ENCODE data around the gene NRXN3. TPM values are rescaled to one million over a fixed set of nuclear protein-coding genes. Genes with fewer than 3 reads are reported as not detected.

Gene NRXN3
- polyA plus RNA-seq, 1 of the 3 experiments (the other 2 are of a cell fraction), result 1.6 TPM

DNA sequence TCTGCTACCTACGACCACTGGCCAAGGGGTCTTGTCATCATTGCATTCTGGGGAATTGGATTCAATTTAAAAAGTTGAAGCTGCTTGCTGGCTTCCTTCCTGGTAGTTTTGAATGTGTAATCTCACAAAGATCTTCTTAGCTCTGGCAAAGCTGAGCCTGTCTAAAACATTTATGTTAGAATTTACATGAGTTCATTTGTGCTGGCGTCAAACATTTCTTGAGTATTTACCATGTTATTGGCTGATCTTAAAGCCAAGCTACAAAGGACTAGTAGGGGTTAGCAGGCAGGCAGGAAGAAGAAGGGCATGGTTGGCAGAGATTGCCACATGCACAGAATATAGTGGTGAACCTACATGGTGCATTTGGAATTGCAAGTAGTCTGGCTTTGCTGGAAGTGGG is 1596.3 kb downstream of the NRXN3 start:
- H4K20me1 ChIP-seq (ENCODE audit: insufficient read depth), result no peaks in the 10 kb centered on the region
- H3K9me2 ChIP-seq, result no peaks in the 10 kb centered on the region
- ChIA-PET CTCF (no interaction called here), POLR2A (no interaction called here)
- 47% methylated on average over 2 of the region's 2 CpGs for WGBS (ENCODE audit: low lambda C conversion rate)
- TF ChIP-seq MXI1 (IDR thresholded peaks at IDR 0.05; ENCODE audit: low read depth, low read length), result no peak
- TF ChIP-seq, protein P1, sequence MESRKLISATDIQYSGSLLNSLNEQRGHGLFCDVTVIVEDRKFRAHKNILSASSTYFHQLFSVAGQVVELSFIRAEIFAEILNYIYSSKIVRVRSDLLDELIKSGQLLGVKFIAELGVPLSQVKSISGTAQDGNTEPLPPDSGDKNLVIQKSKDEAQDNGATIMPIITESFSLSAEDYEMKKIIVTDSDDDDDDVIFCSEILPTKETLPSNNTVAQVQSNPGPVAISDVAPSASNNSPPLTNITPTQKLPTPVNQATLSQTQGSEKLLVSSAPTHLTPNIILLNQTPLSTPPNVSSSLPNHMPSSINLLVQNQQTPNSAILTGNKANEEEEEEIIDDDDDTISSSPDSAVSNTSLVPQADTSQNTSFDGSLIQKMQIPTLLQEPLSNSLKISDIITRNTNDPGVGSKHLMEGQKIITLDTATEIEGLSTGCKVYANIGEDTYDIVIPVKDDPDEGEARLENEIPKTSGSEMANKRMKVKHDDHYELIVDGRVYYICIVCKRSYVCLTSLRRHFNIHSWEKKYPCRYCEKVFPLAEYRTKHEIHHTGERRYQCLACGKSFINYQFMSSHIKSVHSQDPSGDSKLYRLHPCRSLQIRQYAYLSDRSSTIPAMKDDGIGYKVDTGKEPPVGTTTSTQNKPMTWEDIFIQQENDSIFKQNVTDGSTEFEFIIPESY (IDR thresholded peaks at IDR 0.05; ENCODE audit: borderline replicate concordance, low read depth), result no peak
- TF ChIP-seq SIN3A (IDR thresholded peaks at IDR 0.05; ENCODE audit: borderline replicate concordance, low read depth, low read length), result no peak
- TF ChIP-seq GABPA (IDR thresholded peaks at IDR 0.05; ENCODE audit: low read depth), result no peak
- TF ChIP-seq, protein P2, sequence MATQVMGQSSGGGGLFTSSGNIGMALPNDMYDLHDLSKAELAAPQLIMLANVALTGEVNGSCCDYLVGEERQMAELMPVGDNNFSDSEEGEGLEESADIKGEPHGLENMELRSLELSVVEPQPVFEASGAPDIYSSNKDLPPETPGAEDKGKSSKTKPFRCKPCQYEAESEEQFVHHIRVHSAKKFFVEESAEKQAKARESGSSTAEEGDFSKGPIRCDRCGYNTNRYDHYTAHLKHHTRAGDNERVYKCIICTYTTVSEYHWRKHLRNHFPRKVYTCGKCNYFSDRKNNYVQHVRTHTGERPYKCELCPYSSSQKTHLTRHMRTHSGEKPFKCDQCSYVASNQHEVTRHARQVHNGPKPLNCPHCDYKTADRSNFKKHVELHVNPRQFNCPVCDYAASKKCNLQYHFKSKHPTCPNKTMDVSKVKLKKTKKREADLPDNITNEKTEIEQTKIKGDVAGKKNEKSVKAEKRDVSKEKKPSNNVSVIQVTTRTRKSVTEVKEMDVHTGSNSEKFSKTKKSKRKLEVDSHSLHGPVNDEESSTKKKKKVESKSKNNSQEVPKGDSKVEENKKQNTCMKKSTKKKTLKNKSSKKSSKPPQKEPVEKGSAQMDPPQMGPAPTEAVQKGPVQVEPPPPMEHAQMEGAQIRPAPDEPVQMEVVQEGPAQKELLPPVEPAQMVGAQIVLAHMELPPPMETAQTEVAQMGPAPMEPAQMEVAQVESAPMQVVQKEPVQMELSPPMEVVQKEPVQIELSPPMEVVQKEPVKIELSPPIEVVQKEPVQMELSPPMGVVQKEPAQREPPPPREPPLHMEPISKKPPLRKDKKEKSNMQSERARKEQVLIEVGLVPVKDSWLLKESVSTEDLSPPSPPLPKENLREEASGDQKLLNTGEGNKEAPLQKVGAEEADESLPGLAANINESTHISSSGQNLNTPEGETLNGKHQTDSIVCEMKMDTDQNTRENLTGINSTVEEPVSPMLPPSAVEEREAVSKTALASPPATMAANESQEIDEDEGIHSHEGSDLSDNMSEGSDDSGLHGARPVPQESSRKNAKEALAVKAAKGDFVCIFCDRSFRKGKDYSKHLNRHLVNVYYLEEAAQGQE (IDR thresholded peaks at IDR 0.05; ENCODE audit: low read depth, low read length), result no peak
- TF ChIP-seq FOXJ3 (CRISPR knock-in tag; IDR thresholded peaks at IDR 0.05), result no peak
- no peak for TF ChIP-seq POLR2AphosphoS5 (IDR thresholded peaks at IDR 0.05; ENCODE audit: low read depth, low read length)
- TF ChIP-seq EP300 (IDR thresholded peaks at IDR 0.05; ENCODE audit: borderline replicate concordance in 1 of 2, low read depth in 1 of 2, low read length in 1 of 2), result no peak
- TF ChIP-seq JUND (IDR thresholded peaks at IDR 0.05), result no peak
- TF ChIP-seq GATA2 (CRISPR knock-in tag; IDR thresholded peaks at IDR 0.05), result no peak
- TF ChIP-seq RXRA (IDR thresholded peaks at IDR 0.05; ENCODE audit: borderline replicate concordance, low read depth), result no peak
- TF ChIP-seq, protein P3, sequence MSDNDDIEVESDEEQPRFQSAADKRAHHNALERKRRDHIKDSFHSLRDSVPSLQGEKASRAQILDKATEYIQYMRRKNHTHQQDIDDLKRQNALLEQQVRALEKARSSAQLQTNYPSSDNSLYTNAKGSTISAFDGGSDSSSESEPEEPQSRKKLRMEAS (IDR thresholded peaks at IDR 0.05; ENCODE audit: low read depth), result no peak
- no peak for TF ChIP-seq TEAD4 (IDR thresholded peaks at IDR 0.05; ENCODE audit: borderline replicate concordance, insufficient read depth)
- no peak for TF ChIP-seq MEF2A (IDR thresholded peaks at IDR 0.05; ENCODE audit: borderline replicate concordance, low read depth)
- H3K9me3 ChIP-seq, result no peaks in the 10 kb centered on the region
- H3K4me1 ChIP-seq (ENCODE audit: control insufficient read depth in 1 of 2, insufficient read depth in 2 of 2, low read depth in 1 of 2, low read length in 1 of 2), result no peaks in the 10 kb centered on the region
- H3K36me3 ChIP-seq (replicated peaks in 1 of 2; ENCODE audit: control insufficient read depth in 1 of 2, insufficient read depth in 2 of 2, low read length in 1 of 2), result no peaks in the 10 kb centered on the region
- DNase-seq, result no peak
- no peak overlapping the region for H3K9ac ChIP-seq
- no peak overlapping the region for H3K4me2 ChIP-seq
- no peak overlapping the region for H2AFZ ChIP-seq (ENCODE audit: low read depth)
- no peaks in the 10 kb centered on the region for H3F3A ChIP-seq (replicated peaks; ENCODE audit: insufficient read depth)
- H3K79me2 ChIP-seq (ENCODE audit: insufficient read depth), result no peaks in the 10 kb centered on the region
- H3K4me3 ChIP-seq (ENCODE audit: low read depth in 2 of 2, low read length in 1 of 2), result no peak overlapping the region
- H3K27me3 ChIP-seq (ENCODE audit: insufficient read depth), result no peaks in the 10 kb centered on the region
- H3K27ac ChIP-seq (ENCODE audit: low read depth in 2 of 2, low read length in 1 of 2), result no peak overlapping the region

Measured in SK-N-SH (cell line).